Osteoblast (primary cell): ENCODE measurements around the gene MEGF10. TPM values are rescaled to one million over a fixed set of nuclear protein-coding genes. Genes with fewer than 3 reads are reported as not detected.

Source experiments
- DNase-seq: peaks from one replicate; pipeline ENCODE4 v3.0.0; 2011; ENCODE audit warnings: low spot score, mixed read lengths; ENCODE audit not compliant: insufficient read length; ENCODE audit errors: missing footprints
- H2AFZ ChIP-seq: 2 replicates; pipeline ENCODE4 v1.6.0; 2011; ENCODE audit warnings: mild to moderate bottlenecking, low read length
- H3K27ac ChIP-seq: 2 replicates; pipeline ENCODE4 v1.5.1; 2011; ENCODE audit warnings: mild to moderate bottlenecking, low read depth, low read length, moderate library complexity
- H3K27me3 ChIP-seq: 2 replicates; pipeline ENCODE4 v1.6.0; 2012; ENCODE audit warnings: mild to moderate bottlenecking, control low read depth, inconsistent platforms, low read length, moderate library complexity; ENCODE audit not compliant: insufficient read depth
- H3K36me3 ChIP-seq: 2 replicates; pipeline ENCODE4 v1.5.1; 2011; ENCODE audit warnings: mild to moderate bottlenecking, low read length, control low read depth, moderate library complexity; ENCODE audit not compliant: insufficient read depth
- H3K4me1 ChIP-seq: 2 replicates; pipeline ENCODE4 v1.5.1; 2011; ENCODE audit warnings: mild to moderate bottlenecking, low read length, control low read depth, moderate library complexity; ENCODE audit not compliant: insufficient read depth
- H3K4me2 ChIP-seq: 2 replicates; pipeline ENCODE4 v1.6.0; 2011; ENCODE audit warnings: mild to moderate bottlenecking, low read length; ENCODE audit not compliant: insufficient read depth
- H3K4me3 ChIP-seq: fragments of 200-600 bp; sonication (generic); 3 replicates; pipeline ENCODE4 v1.5.1; 2012; ENCODE audit warnings: mild to moderate bottlenecking, low read length, inconsistent platforms; ENCODE audit not compliant: insufficient read depth
- H3K79me2 ChIP-seq: 2 replicates; pipeline ENCODE4 v1.6.0; 2012; ENCODE audit warnings: mild to moderate bottlenecking, low read length, control low read depth, inconsistent platforms; ENCODE audit not compliant: insufficient read depth
- H3K9me3 ChIP-seq: 2 replicates; pipeline ENCODE4 v1.5.1; 2011; ENCODE audit warnings: low read depth, low read length, control low read depth
- H4K20me1 ChIP-seq: 2 replicates; pipeline ENCODE4 v1.6.0; 2012; ENCODE audit warnings: mild to moderate bottlenecking, low read length, control low read depth; ENCODE audit not compliant: insufficient read depth
- CTCF ChIP-seq: IDR thresholded peaks from 2 replicates; pipeline ENCODE4 v1.5.1; 2011; ENCODE audit warnings: mild to moderate bottlenecking, low read depth, low read length, moderate library complexity; ENCODE audit errors: extremely low read depth
- total RNA-seq: library from RNA; depleted of rRNA; stranded (reverse); fragments of >200 nt; gene quantifications from 2 replicates; pipeline ENCODE4 v1.2.3, GENCODE V29; 2012

Gene MEGF10
- total RNA-seq, 1 donor: 1.4 TPM

GRCh38 chr5:127343866-127344265 is 53.3 kb downstream of the MEGF10 start:
- TF ChIP-seq CTCF: no peak
- Histone ChIP-seq H4K20me1 (no peaks in the 10 kb centered on the region), H3K79me2 (no peaks in the 10 kb centered on the region), H3K27me3 (peaks cover 5% of the 10 kb centered on the region), H2AFZ (no peak overlapping the region), H3K4me1 (no peaks in the 10 kb centered on the region), H3K27ac (no peak overlapping the region), H3K36me3 (no peaks in the 10 kb centered on the region), H3K9me3 (no peaks in the 10 kb centered on the region), H3K4me3 (no peak overlapping the region), H3K4me2 (no peak overlapping the region)
- no peak for DNase-seq

GRCh38 chr5:127344931-127345330 is 54.3 kb downstream of the MEGF10 start:
- Histone ChIP-seq H3K27me3 (no peaks in the 10 kb centered on the region), H3K36me3 (no peaks in the 10 kb centered on the region), H3K4me2 (no peak overlapping the region), H4K20me1 (no peaks in the 10 kb centered on the region), H3K27ac (no peak overlapping the region), H3K4me1 (no peaks in the 10 kb centered on the region), H3K79me2 (no peaks in the 10 kb centered on the region), H3K4me3 (no peak overlapping the region), H3K9me3 (no peaks in the 10 kb centered on the region), H2AFZ (no peak overlapping the region)
- no peak for DNase-seq
- no peak for TF ChIP-seq CTCF

GRCh38 chr5:127351418-127351817 is 60.8 kb downstream of the MEGF10 start:
- Histone ChIP-seq H3K4me1 (peaks cover 8% of the 10 kb centered on the region), H4K20me1 (no peaks in the 10 kb centered on the region), H3K36me3 (no peaks in the 10 kb centered on the region), H3K4me2 (no peak overlapping the region), H3K79me2 (no peaks in the 10 kb centered on the region), H3K4me3 (no peak overlapping the region), H3K9me3 (no peaks in the 10 kb centered on the region), H3K27me3 (no peaks in the 10 kb centered on the region), H2AFZ (no peak overlapping the region), H3K27ac (no peak overlapping the region)
- peak; percentile 15 for DNase-seq
- TF ChIP-seq CTCF: no peak

- H3K79me2 ChIP-seq: no peaks in the 10 kb centered on the region
- no peaks in the 10 kb centered on the region for H3K9me3 ChIP-seq
- no peaks in the 10 kb centered on the region for H3K27me3 ChIP-seq
- DNase-seq: no peak
- peaks cover 8% of the 10 kb centered on the region for H3K4me1 ChIP-seq
- no peaks in the 10 kb centered on the region for H4K20me1 ChIP-seq
- no peak overlapping the region for H3K4me3 ChIP-seq
- H3K4me2 ChIP-seq: no peak overlapping the region
- no peak for TF ChIP-seq CTCF
- no peak overlapping the region for H2AFZ ChIP-seq
- no peak overlapping the region for H3K27ac ChIP-seq
- H3K36me3 ChIP-seq: no peaks in the 10 kb centered on the region
Observed at GRCh38 chr5:127352068-127352467, 61.5 kb downstream of the MEGF10 start.
